ENCODE data around the gene SYK. TPM values are rescaled to one million over a fixed set of nuclear protein-coding genes. Genes with fewer than 3 reads are reported as not detected.

SYK gene
- total RNA-seq, 4 donors from 2014 or later: 0.53 to 3.3 (median 2.0) TPM

- DNase-seq: no peak
- no peak for TF ChIP-seq CTCF (IDR thresholded peaks at IDR 0.05 in 4 of 5, conservative IDR thresholded peaks at IDR 0.05 in 1 of 5)
- no peak for TF ChIP-seq POLR2A (IDR thresholded peaks at IDR 0.05)
- H3K27ac ChIP-seq: no peak overlapping the region
- ATAC-seq: no peak
- in situ Hi-C loops (cut with MboI; ENCODE audit: low sequenced_read_pairs in 4 of 4): no loop called here
- H3K4me1 ChIP-seq: no peaks in the 10 kb centered on the region
- H3K27me3 ChIP-seq: peaks cover 0 to 9% (median 0%) of the 10 kb centered on the region in 3 donors
- no peaks in the 10 kb centered on the region for H3K9me3 ChIP-seq
- H3K4me3 ChIP-seq: no peak overlapping the region
- no peaks in the 10 kb centered on the region for H3K36me3 ChIP-seq
- intact Hi-C loops (cut with DNase I; ENCODE audit: low total_unique reads): no loop called here
Measured at GRCh38 chr9:90808398-90808797, 6.8 kb downstream of the SYK start.

GRCh38 chr9:90808890-90809685 lies 7.5 kb downstream of the SYK start:
- no peak for DNase-seq
- Histone ChIP-seq H3K9me3 (no peaks in the 10 kb centered on the region), H3K27ac (no peak overlapping the region), H3K4me3 (no peak overlapping the region), H3K27me3 (peaks cover 0 to 5% (median 0%) of the 10 kb centered on the region in 3 donors), H3K4me1 (no peaks in the 10 kb centered on the region), H3K36me3 (no peaks in the 10 kb centered on the region)
- intact Hi-C loops (cut with DNase I; ENCODE audit: low total_unique reads) (no loop called here), in situ Hi-C loops (cut with MboI; ENCODE audit: low sequenced_read_pairs in 4 of 4) (no loop called here)
- no peak for TF ChIP-seq POLR2A (IDR thresholded peaks at IDR 0.05)
- peak in 1 of 2 donors; percentile 21 for ATAC-seq

GRCh38 chr9:90810691-90811090 lies 9.1 kb downstream of the SYK start:
- in situ Hi-C loops (cut with MboI; ENCODE audit: low sequenced_read_pairs in 4 of 4): no loop called here
- intact Hi-C loops (cut with DNase I; ENCODE audit: low total_unique reads): no loop called here
- Histone ChIP-seq H3K27me3 (peaks cover 0 to 3% (median 0%) of the 10 kb centered on the region in 3 donors), H3K4me3 (no peak overlapping the region), H3K4me1 (no peaks in the 10 kb centered on the region), H3K36me3 (no peaks in the 10 kb centered on the region), H3K27ac (no peak overlapping the region), H3K9me3 (no peaks in the 10 kb centered on the region)
- TF ChIP-seq POLR2A (IDR thresholded peaks at IDR 0.05): no peak
- no peak for TF ChIP-seq CTCF (IDR thresholded peaks at IDR 0.05 in 4 of 5, conservative IDR thresholded peaks at IDR 0.05 in 1 of 5)
- no peak for ATAC-seq
- DNase-seq: no peak

GRCh38 chr9:90813046-90813445 lies 11.4 kb downstream of the SYK start:
- no peak overlapping the region for H3K27ac ChIP-seq
- H3K27me3 ChIP-seq: no peaks in the 10 kb centered on the region
- TF ChIP-seq CTCF (IDR thresholded peaks at IDR 0.05 in 4 of 5, conservative IDR thresholded peaks at IDR 0.05 in 1 of 5) (no peak), POLR2A (IDR thresholded peaks at IDR 0.05) (no peak)
- H3K36me3 ChIP-seq: no peaks in the 10 kb centered on the region
- intact Hi-C loops (cut with DNase I; ENCODE audit: low total_unique reads) (no loop called here), in situ Hi-C loops (cut with MboI; ENCODE audit: low sequenced_read_pairs in 4 of 4) (no loop called here)
- no peak overlapping the region for H3K4me3 ChIP-seq
- no peaks in the 10 kb centered on the region for H3K9me3 ChIP-seq
- ATAC-seq (no peak), DNase-seq (no peak)
- no peaks in the 10 kb centered on the region for H3K4me1 ChIP-seq

GRCh38 chr9:90813523-90813922 lies 11.9 kb downstream of the SYK start:
- DNase-seq (no peak), ATAC-seq (no peak)
- in situ Hi-C loops (cut with MboI; ENCODE audit: low sequenced_read_pairs in 4 of 4): no loop called here
- no peak overlapping the region for H3K27ac ChIP-seq
- TF ChIP-seq CTCF (IDR thresholded peaks at IDR 0.05 in 4 of 5, conservative IDR thresholded peaks at IDR 0.05 in 1 of 5) (no peak), POLR2A (IDR thresholded peaks at IDR 0.05) (no peak)
- no peak overlapping the region for H3K4me3 ChIP-seq
- intact Hi-C loops (cut with DNase I; ENCODE audit: low total_unique reads): no loop called here
- no peaks in the 10 kb centered on the region for H3K36me3 ChIP-seq
- H3K4me1 ChIP-seq: no peaks in the 10 kb centered on the region
- no peaks in the 10 kb centered on the region for H3K27me3 ChIP-seq
- no peaks in the 10 kb centered on the region for H3K9me3 ChIP-seq
